NCI-H1417 (cell line): ENCODE results near the gene GATD1.

Experiments used
- DNase-seq, 3 experiments: peaks; one replicate each; lab custom pipeline; 2025; lab: John Stamatoyannopoulos, UW

GATD1 gene

DNA sequence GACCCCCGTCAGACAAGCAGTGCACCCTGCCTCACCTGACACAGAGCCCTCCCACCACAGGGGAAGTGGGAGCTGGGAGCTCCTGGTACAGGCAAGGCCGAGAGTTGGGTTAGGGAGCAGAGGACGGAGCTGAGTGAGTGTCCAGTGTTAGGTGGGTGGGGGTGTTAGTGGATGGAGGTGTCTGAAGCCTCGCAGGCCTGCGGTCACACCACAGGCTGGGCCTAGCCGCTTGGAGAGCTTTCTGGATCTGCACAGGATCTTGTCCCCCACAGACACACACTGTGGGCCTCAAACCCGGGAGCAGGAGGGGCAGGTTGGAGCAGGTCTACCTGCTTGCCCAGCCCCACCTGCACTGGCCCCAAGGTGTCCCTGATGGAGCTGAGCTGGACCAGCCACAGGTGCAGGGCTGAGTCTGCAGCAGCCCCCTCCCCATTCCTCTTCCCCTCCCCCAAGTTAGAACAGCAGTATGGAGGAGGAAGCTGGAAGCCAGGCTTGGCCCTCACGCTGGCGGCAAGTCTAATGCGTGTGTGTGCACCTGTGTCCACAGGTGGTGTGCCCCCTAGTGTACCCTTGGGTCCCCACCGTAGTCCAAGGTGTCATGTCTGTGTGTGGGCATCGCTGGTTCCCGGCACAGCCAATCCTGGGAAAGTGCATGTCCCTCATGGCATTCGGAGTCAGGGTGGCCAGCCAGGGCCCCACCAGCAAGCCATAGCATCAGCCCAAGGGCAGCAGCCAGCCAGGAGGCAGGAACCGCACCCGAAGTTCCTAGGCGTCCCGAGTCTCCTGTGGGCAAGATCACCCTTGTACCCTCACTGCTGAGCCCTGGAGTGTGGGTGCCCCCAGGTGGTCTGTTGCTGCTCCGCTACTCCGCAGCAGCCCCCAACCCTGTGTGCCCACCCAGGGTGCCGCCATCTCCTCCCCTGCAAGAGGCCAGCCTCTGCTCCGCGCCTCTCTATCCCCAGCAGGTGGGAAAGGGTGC lies 2.0 kb upstream of the GATD1 start:
- DNase-seq, result no peak

DNA sequence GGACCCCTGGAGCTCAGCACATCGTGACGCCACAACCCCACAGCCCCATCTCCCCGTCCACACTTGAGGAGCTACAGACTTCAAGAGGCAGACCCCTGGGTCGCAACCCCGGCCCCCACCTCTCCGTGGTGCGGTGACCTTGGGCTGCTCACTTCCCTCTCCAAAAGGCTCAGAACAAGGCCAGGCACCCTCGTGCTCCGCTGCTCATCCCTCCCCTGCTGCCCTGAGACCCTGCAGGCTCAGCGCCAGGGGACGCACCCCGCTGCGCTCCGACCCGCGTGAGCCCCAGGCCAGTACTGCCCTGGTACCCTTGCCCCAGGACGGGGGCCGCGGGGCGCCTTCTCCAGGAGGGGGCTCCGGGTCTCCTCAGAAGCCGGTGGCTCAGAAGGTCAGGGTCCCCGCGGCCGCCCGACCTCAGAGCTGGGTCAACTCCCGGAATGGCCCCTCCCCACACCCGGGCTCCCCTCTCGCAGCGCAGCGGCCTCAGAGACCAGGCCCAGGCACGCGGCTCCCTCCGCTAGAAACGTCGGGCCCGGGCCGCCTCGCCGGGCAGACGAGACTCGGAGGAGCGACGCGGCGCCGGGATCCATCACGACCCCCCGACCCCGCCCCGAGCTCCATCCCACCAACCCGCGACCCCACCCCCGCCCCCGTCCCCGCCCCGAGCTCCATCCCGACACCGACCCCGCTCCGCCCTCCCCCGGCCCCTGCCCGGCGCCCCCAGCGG lies 563 bp downstream of the GATD1 start:
- DNase-seq, result peak in 1 of 3 experiments; percentile 63

DNA sequence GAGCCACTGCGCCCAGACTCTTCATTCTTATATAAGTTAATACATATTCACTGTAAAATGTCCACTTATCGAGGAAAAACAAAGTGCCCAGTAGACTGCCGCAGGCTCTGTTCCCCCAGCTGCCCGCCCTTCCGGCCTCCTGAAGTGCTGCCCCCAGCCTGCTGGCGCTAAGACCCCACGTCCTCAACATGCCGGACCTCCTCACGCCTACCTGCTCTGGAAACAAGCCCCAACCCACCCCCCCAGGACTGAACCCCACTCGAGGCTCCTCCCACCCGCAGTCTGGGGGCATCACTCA lies 1.1 kb downstream of the GATD1 start:
- DNase-seq, result no peak

DNA sequence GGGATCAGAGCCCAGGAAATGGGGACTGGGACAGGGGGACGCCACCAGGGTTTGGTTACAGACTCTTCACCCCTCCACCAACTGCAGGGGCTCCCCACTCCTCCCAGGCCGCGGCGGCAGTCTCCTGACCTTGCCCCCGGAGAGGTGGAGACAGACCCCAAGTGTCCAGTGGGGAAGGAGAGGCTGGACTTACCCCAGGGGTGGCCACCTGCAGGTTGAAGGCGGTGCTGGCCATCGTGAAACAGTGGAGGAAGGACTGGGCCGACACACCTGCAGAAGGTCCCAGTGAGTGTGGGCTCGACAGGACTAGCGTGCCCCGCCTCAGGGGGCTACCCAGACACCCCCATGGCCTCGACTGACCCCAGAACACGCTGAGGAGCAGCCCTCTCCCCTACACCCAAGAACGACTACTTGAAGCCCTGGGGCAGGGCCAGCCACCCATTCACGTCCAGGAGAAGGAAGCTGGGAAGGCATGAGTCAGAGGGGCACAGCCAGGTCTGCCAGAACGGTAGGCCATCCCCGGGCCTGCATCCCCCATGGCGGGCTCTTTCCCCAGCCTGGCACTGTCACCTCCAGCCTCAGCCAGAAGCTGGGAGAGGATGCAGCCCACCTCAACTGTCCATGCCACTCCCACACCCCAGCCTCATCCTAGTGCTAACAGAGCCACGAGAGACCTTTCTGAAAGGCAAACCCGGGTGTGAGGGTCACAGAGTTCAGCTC lies 2.3 kb downstream of the GATD1 start:
- DNase-seq, result no peak

DNA sequence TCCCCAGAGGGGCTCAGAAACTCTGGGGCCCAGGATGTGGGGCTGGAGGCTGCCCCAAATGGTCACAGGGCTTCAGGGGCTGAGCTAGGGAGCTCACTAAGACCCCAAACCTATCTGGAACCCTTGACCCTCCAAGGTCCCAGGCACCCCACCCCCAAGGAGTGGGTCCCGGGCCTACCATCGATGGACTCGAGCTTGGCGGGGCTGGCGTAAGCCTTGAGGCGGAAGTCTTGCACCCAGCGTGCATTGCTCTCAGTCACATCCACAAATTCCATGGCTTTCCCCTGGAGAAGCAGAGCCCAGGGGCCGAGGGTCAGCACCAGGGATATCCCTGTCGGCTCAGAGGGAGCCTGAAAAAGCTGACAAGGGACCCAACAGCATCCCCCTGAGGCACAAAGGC lies 3.5 kb downstream of the GATD1 start:
- DNase-seq, result no peak

DNA sequence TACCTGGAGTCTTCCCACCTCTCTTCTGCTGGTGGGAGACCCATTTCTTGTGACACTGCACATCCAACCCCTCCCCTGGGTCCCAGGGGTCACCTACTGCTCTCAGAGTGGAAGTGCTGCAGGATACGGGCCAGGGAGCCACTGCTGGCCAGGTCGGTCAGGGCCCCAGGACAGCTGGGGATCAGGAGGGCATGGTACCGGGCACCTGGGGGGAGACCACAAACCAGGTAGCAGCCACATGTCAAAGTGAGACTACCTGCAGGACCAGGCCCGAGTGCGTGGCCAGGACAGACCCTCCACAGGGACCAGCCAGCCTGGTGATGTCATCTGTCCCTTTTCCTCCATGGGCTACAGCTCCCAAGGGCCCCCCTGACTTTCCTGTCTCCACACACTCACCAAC lies 3.9 kb downstream of the GATD1 start:
- no peak for DNase-seq

DNA sequence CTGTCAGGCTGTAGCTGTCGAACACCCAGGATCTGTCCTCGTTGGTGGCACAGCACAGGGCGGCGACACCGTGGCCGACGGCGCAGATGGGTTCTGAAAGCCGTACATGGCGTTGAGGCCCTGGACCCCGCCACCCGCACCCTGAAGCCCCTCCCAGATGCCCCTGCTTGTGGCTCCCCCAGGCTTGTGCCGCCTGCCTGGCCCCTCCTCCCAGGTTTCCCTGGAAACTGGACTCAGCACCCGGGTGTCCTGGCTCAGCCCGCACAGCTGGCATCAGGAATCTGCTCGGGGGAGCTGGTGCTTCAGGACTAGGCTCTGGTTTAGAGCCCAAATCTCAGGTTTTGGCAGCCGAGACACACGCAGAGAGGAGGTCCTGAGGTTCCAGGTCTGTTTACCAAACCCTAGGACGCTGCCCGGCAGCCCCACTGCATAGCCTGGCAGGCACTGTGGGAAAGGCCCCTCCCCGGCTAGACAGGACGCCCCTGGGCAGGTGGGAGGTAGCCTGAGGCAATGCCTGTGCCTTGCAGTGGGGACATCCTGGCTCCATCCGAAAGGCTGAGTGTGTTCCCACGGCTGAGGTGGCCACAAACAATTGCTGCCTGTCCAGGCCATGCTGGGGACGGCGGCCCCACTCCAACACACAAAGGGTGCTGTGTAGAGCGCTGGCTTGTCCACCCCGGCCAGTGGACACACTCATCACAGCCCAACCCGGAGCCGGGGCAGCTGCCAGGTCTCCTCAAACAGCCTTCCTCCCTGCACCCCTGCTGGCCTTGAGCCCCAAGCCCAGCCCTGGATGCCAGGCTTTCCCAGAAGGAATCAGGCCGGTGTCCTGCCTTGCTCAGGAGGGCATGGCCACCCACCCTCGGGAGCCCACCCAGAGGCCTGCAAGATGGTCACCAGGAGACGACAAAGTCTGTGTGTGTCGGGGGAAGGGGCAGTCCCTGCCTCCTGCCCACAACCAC lies 4.6 kb downstream of the GATD1 start:
- no peak for DNase-seq

DNA sequence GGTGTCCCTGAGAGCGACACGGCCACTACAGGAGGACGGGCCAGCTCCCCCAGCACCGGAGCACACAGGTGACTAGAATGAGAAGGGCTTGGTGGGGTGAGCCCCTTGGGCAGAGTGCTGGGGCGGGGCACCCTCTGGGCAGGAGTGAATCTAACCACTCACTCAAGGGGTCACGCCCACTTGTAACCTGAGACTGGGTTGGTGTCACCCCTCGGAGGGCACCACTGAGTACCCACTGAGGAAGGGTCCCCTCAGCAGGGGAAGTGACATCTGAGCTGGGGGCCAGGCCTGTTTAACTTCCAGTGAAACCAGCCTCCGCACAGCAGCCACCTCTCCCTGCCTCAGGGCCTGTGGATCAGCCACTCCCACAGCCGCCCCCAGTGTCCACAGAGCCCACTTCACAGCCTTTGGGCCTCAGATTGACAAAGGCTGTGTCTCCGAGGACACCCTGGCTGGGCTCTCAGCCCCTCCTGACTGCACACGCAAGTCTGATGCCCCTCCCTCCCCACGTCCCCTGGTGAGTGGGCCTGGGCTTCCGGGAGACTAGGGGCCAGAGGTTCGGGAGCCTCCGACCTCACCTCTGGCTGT lies 5.6 kb downstream of the GATD1 start:
- no peak for DNase-seq

DNA sequence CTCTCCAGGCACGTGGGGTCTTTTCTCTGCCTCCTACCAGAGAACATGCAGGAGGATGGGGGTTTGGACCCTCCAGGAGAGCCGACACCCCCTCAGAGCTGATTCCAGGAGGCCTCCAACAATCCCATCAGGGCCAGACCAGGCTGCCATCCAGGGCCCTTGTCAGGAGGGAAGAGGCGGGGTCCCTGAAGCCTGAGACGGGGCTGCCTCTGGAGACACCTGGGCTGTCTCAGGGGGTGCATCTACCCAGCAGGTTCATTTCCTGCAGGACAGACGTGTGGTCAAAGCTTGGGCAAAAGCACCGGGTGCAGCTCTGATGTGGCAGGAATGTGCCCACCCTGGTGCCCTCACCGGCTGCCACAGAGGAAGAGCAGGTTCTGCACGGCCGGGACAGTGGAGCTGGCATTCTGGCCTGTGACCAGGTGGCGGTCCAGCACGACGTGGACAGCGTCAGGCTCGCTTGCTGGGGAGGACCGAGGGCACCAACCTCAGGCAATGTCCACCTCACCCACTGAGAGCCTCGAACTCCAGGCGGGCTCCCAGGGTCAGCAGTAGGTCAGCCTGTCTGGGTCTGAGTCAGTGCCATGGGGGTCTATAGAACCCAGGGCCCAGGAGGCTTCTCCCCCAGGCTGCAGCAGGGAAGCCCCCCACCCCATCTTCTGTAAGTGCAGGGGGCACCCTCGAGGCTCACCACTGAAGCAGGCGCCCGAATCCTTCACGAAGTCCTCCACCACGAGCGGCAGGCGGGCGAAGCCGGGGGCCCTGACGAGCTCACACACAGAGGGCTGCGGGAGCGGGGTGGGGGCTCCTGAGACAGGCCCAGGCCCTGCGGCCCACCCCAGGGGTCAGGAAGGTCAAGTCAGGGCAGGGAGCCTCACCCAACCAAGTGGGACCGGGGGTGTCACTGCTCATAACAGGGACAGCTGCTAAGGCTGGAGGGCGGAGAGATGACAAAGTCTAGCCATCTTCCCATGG lies 6.4 kb downstream of the GATD1 start:
- no peak for DNase-seq

DNA sequence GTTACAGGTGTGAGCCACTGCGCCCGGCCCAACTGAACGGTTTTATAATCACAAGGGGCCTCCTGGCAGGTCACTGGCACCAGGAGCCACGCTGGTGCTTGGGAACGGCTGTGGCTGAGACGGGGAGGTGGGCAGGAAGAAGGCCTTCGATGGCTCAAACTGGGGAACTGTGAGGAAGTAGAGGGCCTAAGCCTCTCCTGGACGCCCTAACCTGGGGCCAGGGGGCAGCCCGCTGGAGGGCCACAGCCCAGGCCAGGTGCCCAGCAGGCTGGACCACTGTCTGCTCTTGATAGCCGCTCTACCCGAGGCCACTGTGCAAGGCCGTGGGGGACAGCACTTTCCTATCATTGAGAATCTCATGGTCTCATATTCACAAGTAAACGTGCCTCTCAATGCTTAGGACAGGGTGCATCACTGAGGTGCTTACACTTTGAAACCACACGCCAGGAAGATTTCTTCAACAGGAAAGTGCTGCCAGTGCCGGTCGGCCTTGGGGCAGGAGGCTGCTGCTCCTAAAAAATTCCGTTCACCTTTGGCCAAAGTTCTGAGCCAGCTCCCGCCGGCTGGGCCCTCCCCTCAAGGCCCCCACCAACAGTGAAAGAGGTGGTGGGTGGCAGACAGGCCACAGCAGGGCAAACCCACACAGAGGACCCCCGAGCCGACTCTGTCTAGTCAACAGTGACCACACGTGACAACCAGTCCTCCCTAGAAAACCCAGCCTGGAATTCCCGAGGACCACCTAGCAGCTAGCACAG lies 7.2 kb downstream of the GATD1 start:
- no peak for DNase-seq

DNA sequence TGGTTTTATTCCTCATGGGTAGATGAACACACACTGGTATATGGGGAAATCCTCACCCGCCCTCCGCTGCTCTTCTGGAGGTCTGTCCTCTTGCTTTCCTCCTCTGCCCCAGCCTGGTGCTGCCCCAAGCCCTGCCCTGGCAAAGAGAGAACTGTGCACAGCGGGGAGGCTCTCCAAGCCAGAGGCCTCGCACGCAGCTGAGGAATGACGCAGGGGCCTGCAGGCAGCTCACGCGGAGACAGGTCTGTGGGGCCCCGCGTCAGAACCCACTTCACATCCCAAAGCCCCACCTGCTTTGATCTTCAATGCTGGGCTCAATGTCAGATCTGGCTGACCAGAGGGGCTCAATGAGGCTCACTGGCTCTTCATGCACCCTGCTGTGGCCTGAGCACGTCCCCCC lies 10.0 kb downstream of the GATD1 start:
- DNase-seq, result no peak

DNA sequence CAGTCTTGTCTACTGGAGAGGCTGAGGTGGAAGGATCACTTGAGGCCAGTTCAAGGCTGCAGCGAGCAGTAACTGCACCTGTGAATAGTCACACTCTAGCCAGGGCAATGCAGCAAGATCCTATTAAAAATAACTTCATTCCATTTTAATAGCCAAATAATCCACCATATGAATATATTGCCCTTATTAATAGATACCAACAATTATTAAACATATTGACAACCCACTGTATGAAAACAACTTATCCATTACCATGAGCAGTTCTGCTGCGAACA lies 10.4 kb downstream of the GATD1 start:
- DNase-seq, result no peak

DNA sequence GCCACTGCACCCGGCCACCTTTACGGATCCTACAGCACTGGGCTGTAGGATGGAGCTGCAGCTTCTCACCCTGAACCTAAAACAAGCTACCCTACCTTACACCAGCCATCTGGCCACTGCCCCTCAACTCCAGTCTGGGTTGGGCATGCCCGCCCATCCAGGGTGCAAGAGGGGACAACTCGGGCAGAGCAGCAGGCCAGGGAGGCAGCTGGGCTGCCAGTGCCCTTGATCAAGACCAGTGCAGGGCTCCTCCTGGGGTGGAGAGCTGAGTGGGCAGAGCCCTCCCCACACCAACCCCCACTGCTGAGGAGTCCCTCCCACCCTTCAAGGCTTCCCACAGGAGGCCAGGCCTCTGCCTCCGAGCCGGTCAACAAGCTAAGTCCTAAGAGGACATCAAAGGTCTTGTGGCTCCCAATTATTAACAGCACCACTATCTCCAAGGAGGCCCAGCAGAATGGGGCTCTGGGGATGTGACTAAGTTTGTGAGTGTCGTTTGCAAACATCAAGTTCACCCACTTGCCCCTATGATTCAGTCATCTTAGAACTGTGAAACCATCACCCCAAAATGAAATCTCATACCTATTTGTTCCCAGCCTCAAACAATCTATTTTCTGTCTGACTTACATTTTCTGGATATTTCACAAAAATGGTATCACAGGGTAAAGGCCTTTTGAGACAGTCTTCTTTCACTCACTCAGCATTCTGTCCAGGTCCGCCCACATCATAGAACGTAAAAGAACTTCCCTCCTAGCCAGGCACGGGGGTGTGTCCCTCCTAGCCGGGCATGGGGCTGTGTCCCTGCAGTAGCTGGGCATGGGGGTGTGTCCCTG lies 11.0 kb downstream of the GATD1 start:
- no peak for DNase-seq

DNA sequence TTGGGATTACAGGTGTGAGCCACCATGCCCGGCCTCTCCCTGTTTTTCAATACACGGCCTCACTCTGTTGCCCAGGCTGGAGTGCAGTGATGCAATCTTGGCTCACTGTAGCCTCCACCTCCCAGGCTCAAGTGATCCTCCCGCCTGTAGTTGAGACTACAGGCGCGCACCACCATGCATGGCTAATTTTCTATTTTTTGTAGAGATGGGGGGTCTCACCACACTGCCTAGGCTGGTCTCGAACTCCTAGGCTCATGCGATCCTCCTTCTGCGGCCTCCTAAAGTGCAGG lies 11.5 kb downstream of the GATD1 start:
- no peak for DNase-seq

DNA sequence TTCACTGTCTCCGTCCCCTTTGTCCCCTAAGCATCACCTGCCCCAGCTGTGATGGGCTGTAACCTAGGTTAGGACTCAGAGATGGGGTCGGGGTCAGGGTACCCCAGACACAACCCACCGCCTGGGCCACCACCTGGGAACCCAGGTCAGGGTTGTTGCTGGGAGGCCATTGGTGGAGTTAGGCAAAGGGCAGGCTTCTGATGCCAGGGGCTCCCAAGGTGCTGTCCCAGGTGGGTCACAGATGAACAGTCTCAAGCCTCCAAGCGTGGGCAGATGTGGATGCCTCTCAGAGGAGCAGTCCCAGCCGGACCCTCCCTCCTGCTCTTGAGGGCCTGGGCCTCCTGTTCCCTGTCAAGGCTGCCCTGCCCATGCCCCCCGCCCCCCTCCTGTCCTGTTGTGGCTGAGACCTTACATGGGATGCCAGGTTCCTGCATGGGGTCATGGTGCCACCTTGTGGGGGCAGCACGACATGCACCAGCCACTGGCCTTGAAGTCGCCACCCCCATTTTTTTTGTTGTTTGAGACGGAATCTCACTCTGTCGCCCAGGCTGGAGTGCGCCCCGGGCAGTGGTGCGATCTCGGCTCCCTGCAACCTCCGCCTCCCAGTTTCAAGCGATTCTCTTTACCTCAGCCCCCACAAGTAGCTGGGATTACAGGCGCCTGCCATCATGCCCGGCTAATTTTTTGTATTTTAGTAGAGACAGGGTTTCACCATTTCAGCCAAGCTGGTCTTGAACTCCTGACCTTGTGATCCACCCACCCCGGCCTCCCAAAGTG lies 12.1 kb downstream of the GATD1 start:
- DNase-seq, result peak; percentile 24 to 52 (median 32)

DNA sequence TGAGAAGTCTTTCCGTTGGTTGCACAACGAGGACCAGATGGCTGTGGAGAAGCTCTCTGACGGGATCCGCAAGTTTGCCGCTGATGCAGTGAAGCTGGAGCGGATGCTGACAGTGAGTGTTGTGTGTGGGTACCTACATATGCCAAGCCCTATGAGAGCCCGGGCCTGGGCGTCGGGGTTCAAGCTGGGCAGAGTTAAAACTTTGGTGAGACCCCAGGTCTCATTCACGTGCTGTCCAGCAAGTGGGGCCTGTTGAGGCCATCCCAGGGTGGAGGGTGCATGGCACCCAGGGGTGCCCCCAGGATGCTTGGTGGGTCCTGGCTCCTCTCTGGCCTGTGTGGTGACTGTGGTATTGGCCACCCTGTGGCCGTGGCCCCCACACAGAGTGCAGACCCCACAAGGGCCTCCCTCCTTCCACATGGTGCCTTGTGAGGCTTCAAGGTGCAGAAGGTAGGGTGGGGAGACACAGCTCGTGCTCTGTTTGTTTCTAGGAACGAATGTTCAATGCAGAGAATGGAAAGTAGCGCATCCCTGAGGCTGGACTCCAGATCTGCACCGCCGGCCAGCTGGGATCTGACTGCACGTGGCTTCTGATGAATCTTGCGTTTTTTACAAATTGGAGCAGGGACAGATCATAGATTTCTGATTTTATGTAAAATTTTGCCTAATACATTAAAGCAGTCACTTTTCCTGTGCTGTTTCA lies 12.8 kb downstream of the GATD1 start:
- peak in 1 of 3 experiments; percentile 24 for DNase-seq

DNA sequence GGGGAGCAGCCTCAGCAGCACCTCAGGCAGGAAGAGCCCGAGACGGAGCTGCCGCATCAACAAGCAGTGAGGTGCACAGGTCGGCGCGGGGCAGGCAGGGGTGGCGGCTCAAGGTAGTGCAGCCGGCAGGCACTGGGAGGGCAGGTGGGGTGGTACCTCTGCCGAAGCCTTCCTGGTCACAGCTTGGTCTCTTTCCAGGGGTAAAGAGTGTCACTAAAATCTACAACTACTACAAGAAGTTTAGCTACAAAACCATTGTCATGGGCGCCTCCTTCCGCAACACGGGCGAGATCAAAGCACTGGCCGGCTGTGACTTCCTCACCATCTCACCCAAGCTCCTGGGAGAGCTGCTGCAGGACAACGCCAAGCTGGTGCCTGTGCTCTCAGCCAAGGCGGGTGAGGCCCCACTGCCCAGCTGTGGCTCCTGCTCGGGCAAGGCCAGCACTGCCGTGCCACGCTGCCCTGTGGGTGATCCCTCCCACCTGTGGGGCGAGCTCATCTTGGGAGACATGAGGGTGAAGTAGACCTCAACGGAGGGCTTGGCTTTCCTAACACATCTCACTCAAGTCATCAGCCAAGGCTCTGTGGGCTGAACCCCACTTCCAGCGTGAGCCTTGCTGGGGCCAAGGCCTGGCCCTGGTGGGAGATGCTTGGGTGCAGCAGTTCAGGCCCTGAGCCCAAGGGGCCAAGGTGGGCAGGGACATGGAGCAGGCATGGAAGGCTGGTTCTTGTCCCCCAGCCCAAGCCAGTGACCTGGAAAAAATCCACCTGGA lies 13.6 kb downstream of the GATD1 start:
- peak in 1 of 3 experiments; percentile 9 for DNase-seq
